K562 (cell line): ENCODE measurements around the gene NEB. TPM values are rescaled to one million over a fixed set of nuclear protein-coding genes. Genes with fewer than 3 reads are reported as not detected.

Experiments
- ATAC-seq: fragments of 200-7000 bp; cut with Tn5 transposase; 3 replicates; pipeline ENCODE4 v1.9.1; 2020; ENCODE audit warnings: moderate library complexity
- BruUV-seq: library from RNA; stranded (reverse); fragments of 400-500 nt; replicated peaks from 2 replicates; lab custom pipeline; 2021; lab: Mats Ljungman, UMichigan
- CTCF ChIA-PET: fragments of 300-600 bp; formaldehyde crosslinking; extraction: SDS; loops from one replicate; lab custom pipeline; 2021; ENCODE audit warnings: low intra/inter-chr PET ratio; lab: Yijun Ruan, JAX
- POLR2A ChIA-PET: fragments of 300-600, 350-650 bp; sonication (Branson Sonifier 250); formaldehyde crosslinking; extraction: SDS; loops from one replicate; lab custom pipeline; 2021; ENCODE audit warnings: antibody characterized with exemption, inconsistent platforms; lab: Yijun Ruan, JAX
- DNase-seq, 4 experiments: peaks; one replicate each; pipeline versions ENCODE4 v3.0.0 to v3.0.0-alpha.2; 2011 to 2018; ENCODE audit warnings: low spot score in 3 of 4, mixed read lengths in 3 of 4; ENCODE audit errors: extremely low read depth in 1 of 4
- FAIRE-seq: peaks from 2 replicates; lab custom pipeline; 2011; peaks lifted over from hg19 to GRCh38; lab: Jason Lieb, UNC
- H2AFZ ChIP-seq: 2 replicates; pipeline ENCODE4 v1.6.0; 2011; ENCODE audit warnings: low read depth, low read length, control low read depth, inconsistent platforms
- H3K27ac ChIP-seq: fragments of 200-600 bp; 3 replicates; pipeline ENCODE4 v1.8.0; 2011; ENCODE audit warnings: low read depth, mild to moderate bottlenecking, control low read depth, inconsistent platforms, low read length, moderate library complexity, mixed read lengths; ENCODE audit errors: extremely low read depth
- H3K27me3 ChIP-seq, 2 experiments: fragments of 300-600 bp in 1 of 2; 2 replicates in 1 of 2; 3 replicates in 1 of 2; pipeline versions ENCODE4 v1.6.0 to v1.8.0; 2011; ENCODE audit warnings: inconsistent platforms in 2 of 2, low read length in 2 of 2, mild to moderate bottlenecking in 1 of 2, mixed read lengths in 1 of 2, moderate library complexity in 1 of 2; ENCODE audit not compliant: control insufficient read depth in 2 of 2, insufficient read depth in 2 of 2
- H3K36me3 ChIP-seq: fragments of 300-600 bp; 3 replicates; pipeline ENCODE4 v1.8.0; 2011; ENCODE audit warnings: mild to moderate bottlenecking, low read length, inconsistent platforms; ENCODE audit not compliant: control insufficient read depth, insufficient read depth
- H3K4me1 ChIP-seq, 2 experiments: fragments of 200-600 bp in 1 of 2; replicated peaks in 1 of 2; 2 replicates in 1 of 2; 3 replicates in 1 of 2; pipeline versions ENCODE4 v1.5.1 to v1.8.0; 2011; ENCODE audit warnings: inconsistent platforms in 2 of 2, low read length in 2 of 2, mild to moderate bottlenecking in 1 of 2, mixed read lengths in 1 of 2, moderate library complexity in 1 of 2; ENCODE audit not compliant: control insufficient read depth in 2 of 2, insufficient read depth in 2 of 2
- H3K4me2 ChIP-seq: 2 replicates; pipeline ENCODE4 v1.6.1; 2011; ENCODE audit warnings: low read length, control low read depth, inconsistent platforms, mixed read lengths; ENCODE audit not compliant: insufficient read depth
- H3K4me3 ChIP-seq: fragments of 200-600 bp; sonication (generic), shearing (Covaris generic); 2 replicates; pipeline ENCODE4 v1.5.1; 2016; ENCODE audit warnings: control low read depth, inconsistent platforms
- H3K79me2 ChIP-seq: fragments of 200-600 bp; 3 replicates; pipeline ENCODE4 v1.8.0; 2011; ENCODE audit warnings: low read length, inconsistent platforms; ENCODE audit not compliant: control insufficient read depth, insufficient read depth
- H3K9ac ChIP-seq, 2 experiments: 2 replicates each; pipeline versions ENCODE4 v1.6.0 to v1.6.1; 2011; ENCODE audit warnings: low read depth in 2 of 2, low read length in 2 of 2, control low read depth in 1 of 2, inconsistent platforms in 1 of 2, mild to moderate bottlenecking in 1 of 2, mixed read lengths in 1 of 2; ENCODE audit not compliant: insufficient read depth in 1 of 2
- H3K9me1 ChIP-seq: one replicate; pipeline ENCODE4 v1.6.0; 2011; ENCODE audit warnings: inconsistent platforms, mild to moderate bottlenecking, low read length, moderate library complexity; ENCODE audit not compliant: control insufficient read depth, insufficient read depth
- H3K9me3 ChIP-seq: replicated peaks from 2 replicates; pipeline ENCODE4 v1.5.1; 2011; ENCODE audit warnings: low read depth, low read length, inconsistent platforms; ENCODE audit not compliant: control insufficient read depth, insufficient read depth
- H4K20me1 ChIP-seq: replicated peaks from 2 replicates; pipeline ENCODE4 v1.6.1; 2011; ENCODE audit warnings: low read length, inconsistent platforms, mixed read lengths; ENCODE audit not compliant: control insufficient read depth, insufficient read depth
- CREM ChIP-seq: IDR thresholded peaks from 2 replicates; pipeline ENCODE4 v1.6.1; 2014; ENCODE audit warnings: antibody characterized with exemption, low read depth
- FOS ChIP-seq: IDR thresholded peaks from 3 replicates; pipeline ENCODE4 v1.6.1; 2011; ENCODE audit not compliant: insufficient read length; ENCODE audit errors: extremely low read depth
- HCFC1 ChIP-seq: IDR thresholded peaks from 2 replicates; pipeline ENCODE4 v1.6.1; 2012; ENCODE audit warnings: low read depth, low read length, improper control_type of control experiment
- NFIC ChIP-seq: fragments of 450-650 bp; IDR thresholded peaks from 2 replicates; pipeline ENCODE4 v1.6.1; 2017; ENCODE audit warnings: mild to moderate bottlenecking, inconsistent platforms
- NFRKB ChIP-seq: fragments of 450-650 bp; IDR thresholded peaks from 2 replicates; pipeline ENCODE4 v1.6.1; 2016; ENCODE audit warnings: low read depth
- SAFB2 ChIP-seq: fragments of 200-400 bp; formaldehyde crosslinking; IDR thresholded peaks from 2 replicates; pipeline ENCODE4 v1.6.1; 2018; ENCODE audit warnings: borderline replicate concordance, low read length, low read depth, moderate library complexity; ENCODE audit not compliant: severe bottlenecking
- SRSF7 ChIP-seq: fragments of 200-400 bp; formaldehyde crosslinking; optimal IDR thresholded peaks from 2 replicates; pipeline ENCODE3; 2017; ENCODE audit warnings: mild to moderate bottlenecking, low read depth, low read length
- TCFL5 ChIP-seq: fragments of 250-450 bp; sonication (Bioruptor Pico); conservative IDR thresholded peaks from 2 replicates; pipeline ENCODE4 v1.6.1; 2021; ENCODE audit warnings: mild to moderate bottlenecking, moderate library complexity, matching md5 sums
- WGBS: fragments of 100-300 bp; shearing (Covaris generic); methylation state at CpG from one replicate; pipeline ENCODE4 v1.1.6; 2016; ENCODE audit warnings: low coverage, mixed read lengths; ENCODE audit not compliant: insufficient coverage; ENCODE audit errors: missing lambda C conversion rate; 5-methylcytosine and 5-hydroxymethylcytosine counted together
- in situ Hi-C: fragments of 300-500 bp; cut with MboI; formaldehyde crosslinking; loops from 4 replicates; pipeline ENCODE4 v1.15.0; 2018; ENCODE audit warnings: inconsistent platforms, mixed read lengths
- intact Hi-C: fragments of 100-400 bp; cut with micrococcal nuclease; formaldehyde crosslinking; loops from 2 replicates; pipeline ENCODE4 v1.14.2; 2022
- polyA plus RNA-seq, 8 experiments: library from polyadenylated mRNA; depleted of rRNA in 4 of 8; stranded (reverse) in 5 of 8; unstranded in 3 of 8; fragments of >200 nt; fragmentation: Nextera tagmentation in 2 of 8; fragmentation: Illumina TruSeq in 1 of 8; extraction: Ambion mirVana in 2 of 8; extraction: Trizol in 1 of 8; gene quantifications; 2 replicates each; pipeline versions ENCODE4 v1.2.1 to v1.2.3, GENCODE V29; 2011 to 2014; ENCODE audit warnings: inconsistent platforms in 1 of 8, missing spikeins in 1 of 8
- total RNA-seq, 7 experiments: library from RNA; depleted of rRNA in 6 of 7; stranded (reverse); fragments of >200 nt in 6 of 7; fragmentation: Illumina TruSeq in 2 of 7; extraction: Trizol in 2 of 7; gene quantifications; 2 replicates each; pipeline versions ENCODE4 v1.2.1 to v1.2.3, GENCODE V29; 2011 to 2021; ENCODE audit warnings: low replicate concordance in 1 of 7

NEB gene
- total and polyA plus RNA-seq, 9 of the 15 experiments (the other 6 are each of a cell fraction or from before 2014, with no cell fraction given), result 1.7 to 3.8 (median 2.9) TPM

DNA sequence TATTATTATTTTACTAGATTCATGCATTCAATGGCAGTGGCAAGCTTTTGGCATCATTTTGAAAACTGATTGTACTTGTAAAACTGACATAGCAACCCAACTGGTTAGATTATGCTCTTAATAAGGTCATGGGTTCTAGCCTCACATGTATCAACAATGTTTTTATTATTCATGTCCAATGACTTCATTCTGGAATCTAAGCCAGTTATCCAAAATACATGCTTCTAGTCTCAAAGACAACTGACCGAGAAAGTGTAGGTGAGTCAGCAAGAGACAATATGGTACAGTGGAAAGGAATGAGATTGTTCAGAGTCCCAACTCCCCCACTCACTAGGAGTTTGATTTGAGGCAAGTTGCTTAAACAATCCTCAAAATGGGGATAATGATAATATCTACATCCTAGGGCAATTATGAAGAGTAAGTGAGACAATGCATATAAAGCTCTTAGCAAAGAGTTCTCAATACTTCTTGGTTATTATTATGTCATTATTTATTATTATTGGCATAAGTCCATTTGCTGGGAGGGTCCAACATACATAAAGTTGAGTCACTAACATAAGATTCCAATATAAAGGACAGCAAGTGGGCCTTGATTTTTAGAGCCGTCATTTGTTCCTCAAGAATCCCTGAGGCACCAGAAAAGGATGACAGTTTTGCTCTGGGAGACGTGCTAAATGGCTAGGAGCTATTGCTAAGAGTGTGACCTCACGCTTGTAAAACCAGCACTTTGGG lies 99.4 kb downstream of the NEB start:
- Histone ChIP-seq H3K4me2 (no peak overlapping the region), H3K4me1 (peaks cover 0 to 5% of the 10 kb centered on the region in 2 experiments; a peak in 1 of 5 replicates), H4K20me1 (no peaks in the 10 kb centered on the region), H3K79me2 (no peaks in the 10 kb centered on the region), H3K9me1 (no peaks in the 10 kb centered on the region), H3K27me3 (no peaks in the 10 kb centered on the region), H2AFZ (no peak overlapping the region), H3K36me3 (no peaks in the 10 kb centered on the region), H3K9me3 (no peaks in the 10 kb centered on the region), H3K27ac (no peak overlapping the region), H3K9ac (no peak overlapping the region), H3K4me3 (no peak overlapping the region)
- no TSS peak for BruUV-seq
- no peak for FAIRE-seq
- in situ Hi-C loops (no loop called here), intact Hi-C loops (no loop called here)
- ATAC-seq, result no peak
- ChIA-PET POLR2A (no interaction called here), CTCF (no interaction called here)
- WGBS, result 65% methylated on average over 4 of the region's 4 CpGs
- DNase-seq, result no peak
- TF ChIP-seq SAFB2 (no peak), CREM (no peak), TCFL5 (CRISPR knock-in tag) (no peak), NFIC (peak; percentile 20; the same call in 1 of the 2 replicates), HCFC1 (no peak), FOS (no peak), SRSF7 (no peak), NFRKB (no peak)
